ENCODE measurements around the gene ATP2B2. TPM values are rescaled to one million over a fixed set of nuclear protein-coding genes. Genes with fewer than 3 reads are reported as not detected.

ATP2B2 gene
- total RNA-seq, 1 donor from 2014 or later, result 62.8 TPM

- no peak for DNase-seq (ENCODE audit: low spot score in 2 of 2)
- FAIRE-seq, result no peak
Observed at GRCh38 chr3:10292505-10293419, 212.6 kb downstream of the ATP2B2 start, which contains the start of gene GHRL. TSS of gene GHRL (minus strand) at chr3:10292947. CDS start at chr3:10290180, 2,767 bp downstream.

DNA sequence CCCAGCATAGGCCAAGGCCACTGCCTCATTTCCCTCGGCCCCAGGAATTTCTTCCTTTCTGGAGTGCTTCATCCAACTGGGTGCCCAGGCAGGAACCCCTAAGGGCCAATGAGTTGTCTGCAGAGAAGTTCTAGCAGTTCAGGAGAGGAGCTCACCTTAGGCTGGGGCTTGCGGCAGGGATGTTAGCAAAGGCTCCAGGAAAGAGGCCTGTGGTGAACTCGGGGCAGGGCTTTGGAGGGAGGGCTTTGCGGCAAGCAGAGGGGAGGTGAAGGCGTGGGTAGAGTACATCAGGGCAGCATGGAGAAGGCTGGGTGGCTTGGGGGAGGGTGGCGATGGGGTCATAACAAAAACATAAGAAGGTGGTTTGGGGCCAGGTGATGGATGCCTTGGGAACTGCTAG, 213.7 kb downstream of the ATP2B2 start:
- no peak for FAIRE-seq
- DNase-seq (ENCODE audit: low spot score in 2 of 2), result no peak

- FAIRE-seq (no peak), DNase-seq (ENCODE audit: low spot score in 2 of 2) (no peak)
Observed at GRCh38 chr3:10290481-10291176, 214.8 kb downstream of the ATP2B2 start.

GRCh38 chr3:10289787-10290355, 215.5 kb downstream of the ATP2B2 start:
- FAIRE-seq, result no peak
- DNase-seq (ENCODE audit: low spot score in 2 of 2), result no peak

- no peak for FAIRE-seq
- no peak for DNase-seq (ENCODE audit: low spot score in 2 of 2)
Observed at GRCh38 chr3:10289077-10289476, 216.3 kb downstream of the ATP2B2 start.

DNA sequence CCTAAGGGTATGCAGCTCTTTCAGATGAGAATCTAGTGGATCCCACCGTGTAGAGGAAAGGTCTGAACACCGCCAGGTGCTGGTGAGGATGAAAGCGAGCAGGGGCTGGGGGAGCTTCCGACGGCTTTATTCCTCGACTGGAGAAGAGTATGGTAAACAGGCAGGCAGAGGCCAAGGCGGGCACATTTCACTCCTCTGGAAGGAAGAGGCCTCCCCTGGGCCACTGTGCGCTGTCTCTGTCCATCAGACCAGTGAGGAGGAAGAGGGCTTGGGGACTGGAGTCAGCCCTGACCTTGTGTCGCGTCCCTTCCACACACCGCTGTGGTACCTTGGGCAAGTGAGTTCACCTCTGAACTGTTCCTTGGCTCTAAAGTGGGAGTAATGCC, 216.8 kb downstream of the ATP2B2 start:
- DNase-seq (ENCODE audit: low spot score in 2 of 2) (no peak), FAIRE-seq (no peak)

GRCh38 chr3:10287936-10288574, 217.3 kb downstream of the ATP2B2 start:
- FAIRE-seq, result no peak

GRCh38 chr3:10286596-10287295, 218.6 kb downstream of the ATP2B2 start:
- FAIRE-seq (no peak), DNase-seq (ENCODE audit: low spot score in 2 of 2) (peak in 1 of 2 donors; percentile 57)

More at GRCh38 chr3:10287936-10288574, 217.3 kb downstream of the ATP2B2 start:
- DNase-seq (ENCODE audit: low spot score in 2 of 2), result no peak

DNA sequence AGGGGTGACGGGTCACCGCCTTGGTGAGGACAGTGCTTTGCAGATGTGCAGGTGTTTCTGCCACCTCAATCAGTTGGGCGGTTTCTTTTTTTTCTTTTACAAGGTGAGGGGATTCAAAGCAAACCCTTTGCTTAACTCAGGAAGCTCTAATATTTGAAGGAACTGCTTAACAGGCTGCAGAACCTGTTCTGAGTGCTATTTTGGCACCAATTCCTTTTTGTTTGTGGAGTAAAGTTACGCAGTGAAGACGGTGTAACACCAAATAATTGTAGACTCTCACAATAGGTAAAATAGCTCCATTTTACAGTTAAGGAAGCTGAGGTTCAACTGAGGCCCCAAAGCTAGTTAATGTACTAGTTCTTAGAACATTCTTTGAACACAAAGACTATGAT, 219.3 kb downstream of the ATP2B2 start:
- FAIRE-seq (no peak), DNase-seq (ENCODE audit: low spot score in 2 of 2) (no peak)

DNA sequence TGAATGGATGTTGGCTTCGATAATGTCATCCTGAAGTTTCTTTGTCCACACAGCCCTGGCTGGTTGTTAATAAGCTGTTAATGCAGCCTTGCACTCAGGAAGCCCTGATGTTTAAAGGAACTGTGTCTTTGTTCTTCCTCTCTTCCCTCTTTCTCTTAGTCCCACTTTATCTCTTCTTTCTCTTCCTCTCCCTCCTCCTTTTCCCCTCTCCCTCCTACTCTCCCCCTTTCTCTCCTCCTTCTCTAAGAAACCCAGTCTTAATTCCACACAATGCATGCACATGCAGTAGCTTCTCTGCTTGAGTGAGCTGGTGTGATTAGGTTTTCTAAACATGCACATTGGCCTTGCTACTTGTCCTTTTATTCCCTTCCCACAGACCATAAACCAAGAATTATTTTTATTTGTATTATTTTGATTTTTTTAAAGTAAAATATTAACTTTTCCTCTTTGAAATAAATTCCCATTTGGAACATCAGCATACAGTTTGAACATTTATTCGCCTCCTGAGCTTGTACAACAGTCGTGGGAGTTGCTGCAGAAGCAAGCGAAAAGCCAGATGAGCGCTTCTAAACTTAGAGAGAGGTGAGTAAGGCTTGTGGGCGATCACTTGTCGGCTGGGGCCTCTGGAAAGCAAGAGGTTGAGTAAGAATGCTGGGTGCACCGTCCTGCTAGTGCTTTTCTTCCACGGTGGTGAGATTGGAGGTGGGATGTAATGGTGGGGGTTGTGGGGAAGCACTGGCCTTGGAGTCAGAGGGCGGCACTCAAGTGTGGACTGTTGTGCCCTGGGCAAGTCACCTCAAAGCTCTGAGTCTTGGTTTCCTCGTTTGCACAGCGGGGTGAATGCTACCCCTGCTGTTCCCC, 219.9 kb downstream of the ATP2B2 start:
- no peak for FAIRE-seq
- no peak for DNase-seq (ENCODE audit: low spot score in 2 of 2)

GRCh38 chr3:10284496-10284895, 220.9 kb downstream of the ATP2B2 start:
- no peak for DNase-seq (ENCODE audit: low spot score in 2 of 2)

DNA sequence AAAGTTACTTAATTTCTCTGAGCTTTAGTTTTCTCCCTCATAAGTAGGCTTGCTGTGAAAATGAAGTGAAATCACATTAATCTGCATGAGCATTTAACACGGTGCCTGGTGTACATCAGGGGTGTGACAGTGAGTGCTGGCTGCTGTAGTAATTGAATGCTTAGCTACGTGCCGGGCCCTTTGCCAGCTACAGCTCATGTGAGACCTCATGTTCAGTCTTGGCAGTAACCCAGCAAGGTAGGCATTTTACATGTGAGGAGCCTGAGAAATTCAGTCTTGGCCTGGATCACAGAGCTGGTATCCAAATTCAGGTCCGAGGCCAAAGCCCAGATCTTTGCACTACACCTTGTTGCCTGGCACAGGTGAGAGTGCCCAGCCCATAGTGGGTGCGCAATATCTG, 221.7 kb downstream of the ATP2B2 start:
- DNase-seq (ENCODE audit: low spot score in 2 of 2), result no peak
- no peak for FAIRE-seq

More at GRCh38 chr3:10284496-10284895, 220.9 kb downstream of the ATP2B2 start:
- FAIRE-seq, result no peak

GRCh38 chr3:10281951-10282350, 223.4 kb downstream of the ATP2B2 start:
- DNase-seq (ENCODE audit: low spot score in 2 of 2) (no peak), FAIRE-seq (no peak)

- no peak for DNase-seq (ENCODE audit: low spot score in 2 of 2)
- FAIRE-seq, result no peak
Observed at GRCh38 chr3:10280571-10280970, 224.8 kb downstream of the ATP2B2 start.

DNA sequence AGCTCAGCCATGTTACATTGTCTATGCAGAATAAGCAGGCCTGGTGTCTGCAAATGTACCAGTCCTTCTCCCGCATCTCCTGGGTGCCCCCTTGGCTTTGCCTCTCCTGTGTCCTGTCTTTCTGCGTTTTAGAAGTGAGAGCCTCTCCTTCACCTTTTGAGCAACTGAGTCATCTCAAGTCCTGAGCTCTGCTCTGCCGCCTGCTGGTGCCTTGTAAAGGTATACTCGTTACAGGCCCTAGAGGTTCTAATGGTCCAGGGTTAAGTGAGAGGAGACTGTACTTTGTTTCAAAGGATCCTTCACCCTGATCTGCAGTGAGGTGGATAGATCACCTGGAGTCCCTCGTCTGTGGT, 225.2 kb downstream of the ATP2B2 start:
- DNase-seq (ENCODE audit: low spot score in 2 of 2) (no peak), FAIRE-seq (no peak)

GRCh38 chr3:10279384-10280176, 225.8 kb downstream of the ATP2B2 start:
- DNase-seq (ENCODE audit: low spot score in 2 of 2) (no peak), FAIRE-seq (no peak)

GRCh38 chr3:10278501-10278900, 226.9 kb downstream of the ATP2B2 start:
- no peak for FAIRE-seq
- DNase-seq (ENCODE audit: low spot score in 2 of 2), result no peak

GRCh38 chr3:10277115-10277625, 228.2 kb downstream of the ATP2B2 start:
- FAIRE-seq, result no peak
- DNase-seq (ENCODE audit: low spot score in 2 of 2), result no peak
